HL-60 (cell line): ENCODE data around the gene CACNA1H.

Experiments
- DNase-seq, 2 experiments: peaks; one replicate each; pipeline ENCODE4 v3.0.0-alpha.2; 2010 to 2020; ENCODE audit warnings: low read depth in 1 of 2, low spot score in 1 of 2
- H3K27ac ChIP-seq: fragments of 250-450 bp; sonication (Bioruptor Pico); replicated peaks from 2 replicates; pipeline ENCODE4 v1.5.1; 2020; ENCODE audit warnings: mild to moderate bottlenecking, moderate library complexity
- H3K27me3 ChIP-seq: fragments of 250-450 bp; sonication (Bioruptor Pico); 2 replicates; pipeline ENCODE4 v1.5.1; 2021; ENCODE audit warnings: mild to moderate bottlenecking, moderate library complexity; ENCODE audit not compliant: insufficient read depth, poor library complexity, severe bottlenecking
- H3K4me3 ChIP-seq: replicated peaks from 2 replicates; pipeline ENCODE4 v1.5.1; 2011; ENCODE audit warnings: mild to moderate bottlenecking, control low read depth, low read length; ENCODE audit not compliant: insufficient read depth
- CTCF ChIP-seq: IDR thresholded peaks from one replicate; pipeline ENCODE4 v1.5.1; 2011; ENCODE audit warnings: low read length, control low read depth, inconsistent platforms; ENCODE audit not compliant: insufficient read depth
- GABPA ChIP-seq: IDR thresholded peaks from 2 replicates; pipeline ENCODE4 v1.6.1; 2012; ENCODE audit warnings: low read depth
- POLR2AphosphoS5 ChIP-seq: IDR thresholded peaks from 2 replicates; pipeline ENCODE4 v1.6.1; 2012; ENCODE audit warnings: low read depth
- REST ChIP-seq: IDR thresholded peaks from 2 replicates; pipeline ENCODE4 v1.6.1; 2012; ENCODE audit warnings: low read depth; ENCODE audit not compliant: insufficient replicate concordance
- SPI1 ChIP-seq: IDR thresholded peaks from 2 replicates; pipeline ENCODE4 v1.6.1; 2012; ENCODE audit warnings: low read depth, mild to moderate bottlenecking, borderline replicate concordance

CACNA1H gene

GRCh38 chr16:1152123-1152638 lies 725 bp upstream of the CACNA1H start:
- no peak for DNase-seq
- H3K4me3 ChIP-seq = no peak overlapping the region
- no peak overlapping the region for H3K27ac ChIP-seq
- H3K27me3 ChIP-seq = peaks cover 26% of the 10 kb centered on the region
- no peak for TF ChIP-seq CTCF
- TF ChIP-seq POLR2AphosphoS5 = no peak
- TF ChIP-seq GABPA = no peak
- no peak for TF ChIP-seq REST
- no peak for TF ChIP-seq SPI1

- no peak for DNase-seq
- H3K4me3 ChIP-seq = no peak overlapping the region
Observed at GRCh38 chr16:1153480-1154160, 714 bp downstream of the CACNA1H start.

GRCh38 chr16:1154291-1154886 lies 1.5 kb downstream of the CACNA1H start:
- Histone ChIP-seq H3K4me3 (no peak overlapping the region), H3K27ac (no peak overlapping the region), H3K27me3 (peaks cover 26% of the 10 kb centered on the region)
- DNase-seq = no peak
- no peak for TF ChIP-seq POLR2AphosphoS5
- no peak for TF ChIP-seq REST
- TF ChIP-seq SPI1 = no peak
- TF ChIP-seq GABPA = no peak
- no peak for TF ChIP-seq CTCF

More at GRCh38 chr16:1153480-1154160, 714 bp downstream of the CACNA1H start:
- H3K27me3 ChIP-seq = peaks cover 26% of the 10 kb centered on the region
- no peak for TF ChIP-seq REST
- TF ChIP-seq SPI1 = no peak
- no peak for TF ChIP-seq POLR2AphosphoS5
- TF ChIP-seq GABPA = no peak
- no peak overlapping the region for H3K27ac ChIP-seq
